ENCODE results near the gene GALNT15.

- TF ChIP-seq ZNF274 (IDR thresholded peaks at IDR 0.05; ENCODE audit: low read depth, low read length): no peak
- TF ChIP-seq YY1 (IDR thresholded peaks at IDR 0.05; ENCODE audit: insufficient read depth, insufficient read length): no peak
Observed at GRCh38 chr3:16199769-16200168, 25.3 kb downstream of the GALNT15 start.

Measured in NT2/D1 (cell line).